ENCODE results near the gene DPH2. TPM values are rescaled to one million over a fixed set of nuclear protein-coding genes. Genes with fewer than 3 reads are reported as not detected.

Gene DPH2
- total and polyA plus RNA-seq, 9 donors: 7.2 to 27.0 (median 15.5) TPM

DNA sequence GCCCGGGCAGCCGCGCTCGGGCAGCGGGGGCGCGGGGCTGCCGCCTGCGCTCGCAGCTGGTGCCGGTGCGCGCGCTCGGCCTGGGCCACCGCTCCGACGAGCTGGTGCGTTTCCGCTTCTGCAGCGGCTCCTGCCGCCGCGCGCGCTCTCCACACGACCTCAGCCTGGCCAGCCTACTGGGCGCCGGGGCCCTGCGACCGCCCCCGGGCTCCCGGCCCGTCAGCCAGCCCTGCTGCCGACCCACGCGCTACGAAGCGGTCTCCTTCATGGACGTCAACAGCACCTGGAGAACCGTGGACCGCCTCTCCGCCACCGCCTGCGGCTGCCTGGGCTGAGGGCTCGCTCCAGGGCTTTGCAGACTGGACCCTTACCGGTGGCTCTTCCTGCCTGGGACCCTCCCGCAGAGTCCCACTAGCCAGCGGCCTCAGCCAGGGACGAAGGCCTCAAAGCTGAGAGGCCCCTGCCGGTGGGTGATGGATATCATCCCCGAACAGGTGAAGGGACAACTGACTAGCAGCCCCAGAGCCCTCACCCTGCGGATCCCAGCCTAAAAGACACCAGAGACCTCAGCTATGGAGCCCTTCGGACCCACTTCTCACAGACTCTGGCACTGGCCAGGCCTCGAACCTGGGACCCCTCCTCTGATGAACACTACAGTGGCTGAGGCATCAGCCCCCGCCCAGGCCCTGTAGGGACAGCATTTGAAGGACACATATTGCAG, 33.2 kb upstream of the DPH2 start:
- Histone ChIP-seq H3K9me3 (no peaks in the 10 kb centered on the region), H3K4me1 (ENCODE audit: insufficient read depth) (peaks cover 4% of the 10 kb centered on the region), H3K36me3 (no peaks in the 10 kb centered on the region), H3K27ac (no peak overlapping the region), H3K27me3 (no peaks in the 10 kb centered on the region), H3K4me3 (peak overlapping the region; percentile 39)
- DNase-seq: peak in 1 of 5 donors; percentile 37
- intact Hi-C loops (cut with DNase I): loop anchor here in 3 of 4 donors (5.0 to 10.0 kb wide), 3 partner anchors 402 to 712 kb away; partner anchors contain the start of gene PTPRF (in 1 of the 3)
- 9 to 25% (median 14%) methylated on average over 22 to 56 of the region's 56 CpGs for WGBS, 3 donors
- TF ChIP-seq CTCF (IDR thresholded peaks at IDR 0.05) (no peak), POLR2A (IDR thresholded peaks at IDR 0.05) (no peak), EP300 (IDR thresholded peaks at IDR 0.05) (no peak)

DNA sequence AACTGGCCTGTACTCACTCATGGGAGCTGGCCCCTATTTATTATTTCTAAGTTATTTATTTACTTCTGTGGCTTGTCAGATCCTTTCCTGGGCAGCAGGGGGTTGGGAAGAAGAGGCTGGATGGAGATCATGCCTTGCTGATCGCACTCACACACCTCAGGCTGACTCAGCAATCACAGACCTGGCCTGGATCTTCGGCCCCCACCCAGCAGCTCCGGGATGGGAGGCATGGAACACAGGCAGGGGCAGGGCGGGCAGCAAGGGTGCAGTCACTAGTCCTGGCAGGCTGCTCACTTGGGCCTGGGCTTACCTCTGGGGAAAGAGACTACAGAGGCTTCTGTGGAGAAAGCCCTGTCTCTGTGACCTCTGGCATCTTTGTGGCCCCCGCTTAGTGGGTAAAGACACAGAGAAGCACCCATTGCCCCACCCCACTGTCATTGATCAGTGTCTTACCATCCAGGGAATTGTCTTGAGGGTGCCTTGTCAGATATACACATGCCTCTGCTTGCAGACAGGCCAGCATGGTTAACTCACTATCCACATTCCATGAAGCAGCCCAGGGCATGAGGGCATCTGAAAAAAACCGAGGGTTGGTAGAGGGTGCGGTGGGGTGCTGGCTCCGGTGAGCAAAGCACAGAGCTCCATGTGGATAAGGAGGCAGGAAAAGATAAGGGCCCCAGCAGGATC, 32.5 kb upstream of the DPH2 start:
- Histone ChIP-seq H3K4me1 (ENCODE audit: insufficient read depth) (peaks cover 4% of the 10 kb centered on the region), H3K27ac (no peak overlapping the region), H3K9me3 (no peaks in the 10 kb centered on the region), H3K4me3 (no peak overlapping the region), H3K36me3 (no peaks in the 10 kb centered on the region), H3K27me3 (no peaks in the 10 kb centered on the region)
- WGBS, 3 donors: 87 to 90% (median 89%) methylated on average over 8 of the region's 8 CpGs
- intact Hi-C loops (cut with DNase I): loop anchor here in 3 of 4 donors (5.0 to 10.0 kb wide), 3 partner anchors 403 to 713 kb away; partner anchors contain the start of gene PTPRF (in 1 of the 3)
- TF ChIP-seq CTCF (IDR thresholded peaks at IDR 0.05) (no peak), POLR2A (IDR thresholded peaks at IDR 0.05) (no peak), EP300 (IDR thresholded peaks at IDR 0.05) (no peak)
- DNase-seq: no peak

GRCh38 chr1:43938383-43938782, 31.4 kb upstream of the DPH2 start:
- Histone ChIP-seq H3K36me3 (no peaks in the 10 kb centered on the region), H3K9me3 (no peaks in the 10 kb centered on the region), H3K4me3 (no peak overlapping the region), H3K27ac (no peak overlapping the region), H3K4me1 (ENCODE audit: insufficient read depth) (peaks cover 4% of the 10 kb centered on the region), H3K27me3 (no peaks in the 10 kb centered on the region)
- intact Hi-C loops (cut with DNase I): loop anchor here in 3 of 4 donors (5.0 to 10.0 kb wide), 3 partner anchors 404 to 714 kb away; partner anchors contain the start of gene PTPRF (in 1 of the 3)
- TF ChIP-seq POLR2A (IDR thresholded peaks at IDR 0.05) (no peak), EP300 (IDR thresholded peaks at IDR 0.05) (no peak), CTCF (IDR thresholded peaks at IDR 0.05) (no peak)
- 74 to 79% (median 77%) methylated on average over 10 of the region's 10 CpGs for WGBS, 3 donors
- no peak for DNase-seq

DNA sequence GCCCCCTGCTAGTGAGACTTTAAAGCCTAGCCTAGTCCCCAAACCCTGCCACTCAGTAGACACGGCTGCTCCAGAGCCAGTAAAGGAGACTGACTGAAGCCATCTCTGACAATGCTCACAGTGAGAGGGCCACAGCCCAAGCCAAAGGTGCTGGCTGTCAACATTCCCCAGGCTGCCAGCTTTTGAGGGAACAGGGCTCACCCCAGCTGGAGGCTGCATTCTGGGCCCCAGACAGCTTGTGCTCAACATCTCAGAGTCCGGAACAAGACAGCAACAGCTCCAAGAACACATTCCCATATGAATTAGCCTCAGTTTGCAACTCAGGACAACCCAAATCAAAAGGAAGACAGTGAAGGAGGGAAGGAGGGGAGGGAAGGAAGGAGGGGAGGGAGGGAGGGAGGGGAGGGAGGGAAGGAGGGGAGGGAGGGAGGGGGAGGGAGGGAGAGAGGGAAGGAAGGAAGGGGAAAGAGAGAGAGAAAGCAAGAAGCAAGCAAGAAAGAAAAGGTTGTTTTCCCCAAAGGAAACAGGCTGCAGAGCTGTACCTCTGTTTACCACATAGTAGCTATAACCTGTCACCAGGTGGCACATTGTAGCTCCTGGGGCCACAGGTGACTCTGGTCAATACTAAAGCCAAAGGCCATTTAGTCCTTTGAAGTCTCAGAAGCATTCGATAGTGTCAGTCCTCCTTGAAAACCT, 30.8 kb upstream of the DPH2 start:
- no peak overlapping the region for H3K4me3 ChIP-seq
- H3K27ac ChIP-seq: no peak overlapping the region
- intact Hi-C loops (cut with DNase I): loop anchor here in 3 of 4 donors (5.0 to 10.0 kb wide), 3 partner anchors 404 to 714 kb away; partner anchors contain the start of gene PTPRF (in 1 of the 3)
- DNase-seq: no peak
- no peaks in the 10 kb centered on the region for H3K4me1 ChIP-seq (ENCODE audit: insufficient read depth)
- no peaks in the 10 kb centered on the region for H3K27me3 ChIP-seq
- H3K9me3 ChIP-seq: no peaks in the 10 kb centered on the region
- no peaks in the 10 kb centered on the region for H3K36me3 ChIP-seq
- WGBS, 3 donors: 81 to 86% (median 84%) methylated on average over 3 of the region's 3 CpGs
- no peak for TF ChIP-seq EP300 (IDR thresholded peaks at IDR 0.05)
- no peak for TF ChIP-seq CTCF (IDR thresholded peaks at IDR 0.05)
- no peak for TF ChIP-seq POLR2A (IDR thresholded peaks at IDR 0.05)
